GM04503 (cell line): ENCODE results near the gene FTH1.

Experiments used
- DNase-seq: peaks from one replicate; pipeline ENCODE4 v3.0.0-alpha.2; 2012; ENCODE audit warnings: low read depth

FTH1 gene

GRCh38 chr11:61914471-61915171 is 52.8 kb downstream of the FTH1 start:
- DNase-seq, result no peak
